Activated T-cell treated with anti-CD3 and anti-CD28 coated beads, Interleukin-2, amount 50 U/mL, for 4 hours (primary cell): ENCODE data around the gene VSIR. TPM values are rescaled to one million over a fixed set of nuclear protein-coding genes. Genes with fewer than 3 reads are reported as not detected.
A peak's percentile ranks its signal among the peaks of the same experiment; 100 is the strongest.

Source experiments
- ATAC-seq, 2 donors: fragments of 200-7000 bp; cut with Tn5 transposase; one replicate each; pipeline ENCODE4 v1.10.0; 2021
- DNase-seq: peaks from one replicate; pipeline ENCODE4 v3.0.0-alpha.2; 2020
- H3K27me3 Mint-ChIP-seq: one replicate; pipeline ENCODE4 v1.8.0; 2021; ENCODE audit warnings: low read depth, mixed read lengths
- H3K36me3 Mint-ChIP-seq: one replicate; pipeline ENCODE4 v1.8.0; 2022; ENCODE audit warnings: mixed read lengths; ENCODE audit not compliant: insufficient read depth
- H3K4me1 Mint-ChIP-seq: one replicate; pipeline ENCODE4 v1.8.0; 2021; ENCODE audit warnings: low read depth, mixed read lengths
- H3K4me3 Mint-ChIP-seq: one replicate; pipeline ENCODE4 v1.8.0; 2021; ENCODE audit warnings: mild to moderate bottlenecking, moderate library complexity, mixed read lengths
- H3K9me3 Mint-ChIP-seq: one replicate; pipeline ENCODE4 v1.8.0; 2021; ENCODE audit warnings: mixed read lengths
- total RNA-seq, 3 donors: library from RNA; stranded (reverse); gene quantifications; one replicate each; pipeline ENCODE4 v1.2.1, GENCODE V29; 2021

The VSIR gene
- total RNA-seq, 3 donors from 2014 or later = 238 to 274 (median 240) TPM

DNA sequence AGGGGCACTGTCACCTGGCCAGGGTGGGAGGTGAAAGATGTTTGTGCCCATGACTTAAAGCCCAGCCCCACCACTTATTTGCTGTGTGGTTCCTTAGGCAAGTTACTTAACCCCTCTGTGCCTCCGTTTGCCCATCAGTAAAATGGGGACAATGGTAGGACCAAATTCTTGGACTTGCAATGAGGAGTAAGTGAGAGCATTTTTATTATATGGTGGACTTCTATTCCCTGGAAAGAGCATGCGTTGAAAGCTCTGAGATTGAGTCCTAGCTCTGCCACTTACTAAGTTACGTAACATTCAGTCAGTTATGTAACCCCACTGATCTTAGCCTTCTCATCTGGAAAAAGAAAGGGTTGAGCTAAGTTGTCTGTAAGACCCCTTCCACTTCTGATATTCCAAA is 18.8 kb downstream of the VSIR start:
- DNase-seq (no peak), ATAC-seq (no peak)
- peaks cover 91% of the 10 kb centered on the region for H3K4me1 Mint-ChIP-seq
- H3K4me3 Mint-ChIP-seq = no peak overlapping the region
- peaks cover 65% of the 10 kb centered on the region for H3K36me3 Mint-ChIP-seq
- no peaks in the 10 kb centered on the region for H3K27me3 Mint-ChIP-seq
- H3K9me3 Mint-ChIP-seq = no peaks in the 10 kb centered on the region

DNA sequence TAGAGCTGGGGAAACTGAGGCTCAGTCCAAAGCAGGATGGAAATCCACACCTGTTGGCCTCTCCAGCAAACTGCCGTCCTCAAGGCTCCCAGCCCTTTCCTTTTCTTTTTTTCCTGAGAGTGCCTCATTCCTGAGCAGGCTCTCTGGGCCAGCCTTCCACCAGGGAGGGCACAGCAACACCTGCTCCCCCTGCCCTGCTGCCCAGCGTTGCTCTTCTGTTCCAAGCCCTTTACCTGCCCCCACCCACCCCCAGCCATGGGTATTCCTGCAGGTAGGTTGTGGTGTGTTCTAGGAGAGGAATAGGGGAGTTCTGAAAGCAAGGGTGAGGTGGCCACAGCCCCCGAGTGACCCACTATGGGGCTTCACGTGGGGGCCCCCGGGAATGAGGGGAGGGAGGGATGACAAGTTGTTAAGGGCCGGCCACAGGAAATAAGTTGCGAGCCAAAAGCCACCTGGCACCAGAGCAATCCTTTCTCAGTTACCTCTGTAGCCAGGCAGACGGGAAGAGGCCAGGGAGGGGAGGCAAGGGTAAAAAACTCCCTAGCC is 19.3 kb downstream of the VSIR start:
- Mint-ChIP-seq H3K4me1 (peaks cover 95% of the 10 kb centered on the region), H3K36me3 (peaks cover 67% of the 10 kb centered on the region), H3K4me3 (no peak overlapping the region), H3K27me3 (no peaks in the 10 kb centered on the region), H3K9me3 (no peaks in the 10 kb centered on the region)
- DNase-seq (no peak), ATAC-seq (no peak)

DNA sequence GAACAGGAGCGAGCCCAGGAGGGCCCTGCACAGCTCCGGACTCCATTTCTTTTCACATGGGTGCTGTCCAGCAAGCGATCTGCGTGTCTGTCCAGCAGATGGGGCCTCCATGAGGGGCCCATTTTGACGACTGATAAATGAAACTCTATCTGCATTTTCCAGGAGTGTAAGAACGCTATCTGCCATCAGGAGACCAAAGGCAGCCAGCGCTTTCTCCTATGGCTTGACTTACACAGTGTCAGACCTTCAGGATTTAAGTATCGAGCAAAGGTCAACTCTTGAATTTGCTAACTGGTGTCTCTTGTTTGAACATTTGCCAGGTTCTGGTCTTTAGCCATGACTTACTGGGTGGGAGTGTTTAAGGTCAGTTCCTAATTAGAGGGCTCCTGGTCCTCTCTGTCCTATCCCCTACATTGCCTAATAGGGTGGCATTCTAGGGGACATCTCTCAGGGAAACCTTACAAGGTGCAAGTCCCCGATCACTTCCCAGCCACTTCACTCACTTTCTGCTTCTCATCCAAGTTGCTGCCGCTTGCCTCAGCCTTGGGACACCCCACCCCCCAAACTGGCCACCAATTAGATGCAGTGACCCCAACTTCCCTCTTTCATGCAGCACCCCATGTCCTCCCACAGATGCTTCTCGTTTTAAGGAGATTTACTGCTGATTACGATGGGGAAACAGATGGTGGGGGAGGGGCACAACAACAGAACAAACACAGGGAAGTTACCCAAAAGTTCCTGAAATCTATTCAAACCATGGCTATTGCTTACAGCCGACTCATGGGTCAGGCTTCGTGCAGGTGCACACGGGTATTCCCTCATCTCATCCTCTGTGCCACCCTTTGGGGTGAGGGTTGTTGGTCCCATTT is 20.0 kb downstream of the VSIR start:
- Mint-ChIP-seq H3K4me3 (no peak overlapping the region), H3K9me3 (no peaks in the 10 kb centered on the region), H3K4me1 (peaks cover 96% of the 10 kb centered on the region), H3K36me3 (peaks cover 69% of the 10 kb centered on the region), H3K27me3 (no peaks in the 10 kb centered on the region)
- ATAC-seq (no peak), DNase-seq (no peak)

DNA sequence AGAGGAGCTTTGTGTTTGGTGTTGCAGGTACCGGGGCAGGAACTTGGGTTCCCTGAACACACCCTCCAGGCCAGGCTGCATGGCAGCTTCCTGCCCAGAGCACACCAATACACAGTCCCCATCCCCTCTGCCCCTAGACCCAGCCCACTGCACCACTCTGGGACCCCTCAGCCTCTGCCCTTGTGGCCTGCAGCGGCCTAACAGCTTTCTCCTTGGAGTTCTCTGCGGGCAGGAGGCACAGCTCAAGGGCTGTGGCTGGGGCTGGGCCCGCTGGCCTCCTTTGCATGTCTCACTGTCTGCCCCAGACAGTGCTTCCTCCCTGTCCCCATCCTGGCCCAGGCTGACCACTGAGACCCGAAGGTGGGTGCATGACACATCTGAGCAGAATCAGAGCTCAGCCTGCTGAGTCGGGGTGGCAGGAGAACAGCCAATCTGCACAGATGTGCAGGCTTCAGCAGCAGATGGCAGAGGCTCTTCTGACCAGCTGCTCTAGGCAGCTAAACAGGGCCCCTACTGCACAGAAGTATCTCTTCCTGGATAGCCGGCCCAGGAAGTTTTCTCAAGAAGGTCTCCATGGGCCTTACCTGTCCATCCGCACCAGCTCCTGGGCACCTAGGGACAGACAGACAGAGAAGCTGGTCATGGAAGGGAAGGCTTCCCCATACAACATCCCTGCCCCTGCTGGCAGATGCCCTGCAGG is 20.8 kb downstream of the VSIR start:
- Mint-ChIP-seq H3K4me1 (peaks cover 96% of the 10 kb centered on the region), H3K4me3 (no peak overlapping the region)
- no peak for DNase-seq

DNA sequence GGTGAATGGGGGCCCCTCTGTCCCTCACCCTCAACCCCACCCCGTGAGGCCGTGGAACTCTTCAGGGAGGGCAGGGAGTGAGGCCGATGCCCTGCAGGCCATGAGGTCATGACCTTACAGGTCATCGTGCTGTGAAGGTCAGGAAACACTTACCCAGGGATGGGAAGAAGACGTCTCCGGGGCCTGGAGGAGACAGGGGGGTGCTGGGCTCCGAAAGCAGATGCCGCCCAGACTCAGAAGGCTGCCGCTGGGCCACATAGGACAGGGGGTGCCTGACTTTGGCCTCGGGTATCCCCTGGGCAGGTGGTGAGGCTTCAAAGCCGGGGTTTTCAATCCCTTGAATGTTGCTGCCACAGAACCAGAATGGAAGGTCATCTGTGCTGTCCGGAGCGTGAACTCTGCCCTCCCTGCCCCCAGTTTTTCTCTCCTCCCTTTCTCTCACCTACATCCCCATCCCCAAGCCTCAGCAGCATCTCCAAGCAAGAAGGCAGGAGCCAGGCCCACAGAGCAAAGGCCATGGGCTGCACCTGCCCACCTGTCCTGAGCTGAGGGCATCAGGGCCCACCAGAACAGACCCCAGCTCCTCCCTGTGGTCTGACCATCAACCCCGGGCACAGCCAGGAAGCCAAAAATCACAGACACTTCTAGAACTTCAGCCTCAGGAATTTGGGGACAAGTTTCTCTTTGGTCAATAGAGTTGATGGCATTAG is 21.6 kb downstream of the VSIR start:
- H3K36me3 Mint-ChIP-seq = peaks cover 60% of the 10 kb centered on the region
- no peaks in the 10 kb centered on the region for H3K9me3 Mint-ChIP-seq
- no peak for ATAC-seq
- no peaks in the 10 kb centered on the region for H3K27me3 Mint-ChIP-seq
- no peak overlapping the region for H3K4me3 Mint-ChIP-seq
- no peak for DNase-seq
- H3K4me1 Mint-ChIP-seq = peaks cover 96% of the 10 kb centered on the region

More for the DNA sequence above, 20.8 kb downstream of the VSIR start:
- no peak for ATAC-seq
- Mint-ChIP-seq H3K9me3 (no peaks in the 10 kb centered on the region), H3K27me3 (no peaks in the 10 kb centered on the region), H3K36me3 (peaks cover 66% of the 10 kb centered on the region)

DNA sequence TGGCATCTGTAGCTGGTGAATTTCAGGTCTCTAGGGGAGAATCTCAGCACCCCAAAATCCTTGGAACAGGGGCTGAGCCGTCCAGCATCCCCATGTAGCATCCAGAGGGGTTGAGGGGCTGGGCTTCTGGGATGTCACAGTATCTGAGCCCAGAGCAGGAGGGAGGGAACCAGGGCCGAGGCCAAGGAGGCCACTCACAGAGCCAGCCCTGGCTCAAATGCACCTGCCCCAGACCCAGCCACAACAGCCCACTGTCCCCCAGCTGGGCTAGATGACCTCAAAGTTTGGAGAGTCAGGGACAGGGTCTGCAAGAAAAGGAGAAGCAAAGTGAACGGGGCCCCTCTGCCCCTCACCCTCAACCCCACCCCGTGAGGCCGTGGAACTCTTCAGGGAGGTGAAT is 22.3 kb downstream of the VSIR start:
- DNase-seq (no peak), ATAC-seq (no peak)
- Mint-ChIP-seq H3K4me1 (peaks cover 96% of the 10 kb centered on the region), H3K4me3 (no peak overlapping the region), H3K36me3 (peaks cover 53% of the 10 kb centered on the region), H3K27me3 (no peaks in the 10 kb centered on the region), H3K9me3 (no peaks in the 10 kb centered on the region)

DNA sequence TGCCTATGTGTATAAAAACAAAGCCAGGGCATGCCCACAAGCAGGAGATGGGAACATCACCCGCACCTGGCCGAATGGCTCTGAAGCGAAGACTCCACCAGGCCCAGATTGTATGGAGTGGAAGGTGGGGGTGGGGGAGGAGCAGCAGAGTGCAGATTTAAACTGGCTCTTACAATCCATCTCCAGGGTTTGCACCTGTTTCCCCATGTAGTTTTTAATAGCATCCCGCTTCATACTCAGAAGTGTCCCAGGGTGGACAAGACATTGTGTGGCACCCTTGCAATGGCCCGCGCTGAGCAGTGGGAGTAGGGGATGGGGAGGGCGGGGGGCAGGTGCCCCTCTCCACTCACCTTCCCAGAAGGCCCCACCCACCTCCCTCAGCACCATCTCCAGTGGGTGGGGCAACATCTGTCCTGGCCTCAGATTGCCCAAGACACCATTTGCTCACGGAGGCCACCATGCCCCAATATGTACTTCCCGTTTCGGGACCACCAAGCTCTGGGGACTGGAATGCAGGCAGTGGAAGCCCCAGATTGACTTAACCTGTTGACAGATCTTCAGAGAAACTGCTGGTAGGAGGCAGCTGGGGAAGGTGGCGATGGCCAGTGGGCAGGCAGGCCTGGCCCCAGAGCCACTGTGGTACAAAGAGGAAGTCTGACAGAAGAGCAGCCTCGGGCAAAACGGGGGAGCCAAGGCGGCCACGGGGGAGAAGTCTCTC is 23.0 kb downstream of the VSIR start:
- H3K4me3 Mint-ChIP-seq = no peak overlapping the region
- H3K36me3 Mint-ChIP-seq = peaks cover 53% of the 10 kb centered on the region

DNA sequence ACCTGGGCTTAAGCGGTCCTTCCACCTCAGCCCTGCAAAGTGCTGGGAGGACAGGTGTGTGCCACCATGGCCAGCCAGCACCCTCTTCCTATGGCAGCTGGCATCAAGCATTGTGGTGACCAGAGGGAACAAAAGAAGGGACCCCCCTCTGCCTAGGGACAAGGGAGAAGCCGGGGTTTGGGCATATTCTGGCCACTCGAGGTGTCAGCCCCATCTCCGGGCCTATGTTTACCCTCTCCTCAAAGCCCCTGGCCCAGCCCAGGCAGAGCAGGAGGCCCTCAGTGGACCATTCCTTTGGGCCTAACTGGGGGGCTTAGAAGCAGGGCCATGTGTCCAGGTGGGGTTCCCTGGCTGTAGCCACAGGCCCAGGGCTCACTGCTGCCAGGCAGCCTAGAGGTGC is 23.9 kb downstream of the VSIR start:
- DNase-seq (no peak), ATAC-seq (no peak)
- H3K9me3 Mint-ChIP-seq = no peaks in the 10 kb centered on the region
- peaks cover 98% of the 10 kb centered on the region for H3K4me1 Mint-ChIP-seq
- H3K4me3 Mint-ChIP-seq = peak overlapping the region; percentile 63
- H3K27me3 Mint-ChIP-seq = no peaks in the 10 kb centered on the region
- H3K36me3 Mint-ChIP-seq = peaks cover 51% of the 10 kb centered on the region

More for the DNA sequence above, 23.0 kb downstream of the VSIR start:
- peaks cover 97% of the 10 kb centered on the region for H3K4me1 Mint-ChIP-seq
- H3K9me3 Mint-ChIP-seq = no peaks in the 10 kb centered on the region
- DNase-seq = no peak
- no peaks in the 10 kb centered on the region for H3K27me3 Mint-ChIP-seq
- no peak for ATAC-seq

DNA sequence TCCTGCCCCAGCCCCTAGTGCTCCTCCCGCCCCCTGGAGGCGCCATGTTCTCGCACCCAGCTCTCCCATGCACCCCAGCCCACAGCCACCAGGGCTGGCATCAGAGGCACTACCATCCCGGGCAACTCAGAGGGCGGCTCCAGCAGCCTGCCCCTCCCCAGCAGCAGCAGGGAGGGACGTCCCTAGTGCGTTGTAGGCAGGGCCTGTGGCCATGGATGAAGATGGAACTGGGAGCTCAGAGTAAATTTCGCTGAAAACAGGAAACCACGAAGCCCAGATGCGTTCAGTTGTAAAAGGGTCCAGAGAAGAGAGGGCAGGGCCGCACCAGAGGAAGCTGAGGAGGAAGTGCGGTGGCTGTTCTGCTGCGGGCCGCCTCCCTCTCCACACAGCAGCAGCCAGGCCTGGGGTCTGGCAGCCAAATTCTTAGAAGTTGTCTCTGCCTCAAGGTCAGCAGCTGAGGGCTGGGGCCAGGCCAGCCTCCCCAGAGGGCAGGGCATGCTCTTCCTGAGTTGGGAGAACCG is 24.6 kb downstream of the VSIR start:
- Mint-ChIP-seq H3K9me3 (no peaks in the 10 kb centered on the region), H3K36me3 (peaks cover 45% of the 10 kb centered on the region), H3K27me3 (no peaks in the 10 kb centered on the region), H3K4me1 (peaks cover 98% of the 10 kb centered on the region), H3K4me3 (peak overlapping the region; percentile 63)
- peak; percentile 55 for DNase-seq
- peak; percentile 64 to 68 for ATAC-seq

DNA sequence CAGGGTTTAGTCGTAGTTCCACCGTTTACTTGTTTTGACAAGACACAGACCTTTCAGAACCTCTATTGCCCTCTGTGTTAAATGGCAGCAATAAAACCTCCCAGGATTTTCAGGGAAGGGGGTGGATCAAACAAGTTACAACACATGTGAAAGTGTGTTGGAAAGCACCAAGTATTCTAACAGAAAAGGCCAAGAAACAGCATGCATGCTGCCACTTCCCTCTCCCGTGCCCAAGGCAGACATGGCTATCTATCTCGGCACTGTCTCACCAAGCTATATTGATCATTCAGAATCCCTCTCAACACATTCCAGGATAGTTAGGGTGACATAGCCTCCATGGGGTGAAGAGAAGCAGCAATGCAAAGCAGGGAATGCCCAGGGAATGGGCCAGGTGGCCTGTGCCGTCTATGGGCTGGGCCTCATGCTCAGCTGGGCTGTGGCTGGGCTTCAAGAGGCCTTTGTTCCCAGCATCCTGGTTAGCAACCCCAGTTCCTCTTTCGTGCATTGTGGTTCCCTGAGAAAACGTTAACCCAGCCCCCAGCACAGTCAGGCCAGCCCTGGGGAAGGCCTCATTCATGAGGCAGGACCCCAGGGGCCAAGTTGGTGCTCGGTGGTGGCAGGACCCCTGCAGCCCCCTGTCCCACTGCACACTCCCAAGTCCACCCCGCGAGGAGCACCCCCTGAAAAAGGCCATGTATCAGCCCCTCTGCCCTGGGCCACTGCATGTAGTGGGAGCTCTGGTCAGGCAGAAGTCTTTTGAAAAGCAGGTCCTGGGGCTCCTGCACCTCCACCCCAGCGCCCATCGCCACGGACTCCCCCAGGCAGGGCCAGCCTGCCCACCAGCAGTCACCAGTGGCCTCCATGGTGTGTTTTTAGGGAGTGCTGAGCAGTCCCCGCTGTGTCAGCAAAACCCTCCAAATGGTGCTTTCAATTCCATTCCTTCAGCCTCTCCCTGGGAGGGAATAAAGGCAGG is 25.5 kb downstream of the VSIR start:
- Mint-ChIP-seq H3K4me1 (peaks cover 98% of the 10 kb centered on the region), H3K36me3 (peaks cover 36% of the 10 kb centered on the region), H3K4me3 (peak overlapping the region; percentile 8), H3K9me3 (no peaks in the 10 kb centered on the region), H3K27me3 (no peaks in the 10 kb centered on the region)
- ATAC-seq (peak in 1 of 2 donors; percentile 8), DNase-seq (no peak)

DNA sequence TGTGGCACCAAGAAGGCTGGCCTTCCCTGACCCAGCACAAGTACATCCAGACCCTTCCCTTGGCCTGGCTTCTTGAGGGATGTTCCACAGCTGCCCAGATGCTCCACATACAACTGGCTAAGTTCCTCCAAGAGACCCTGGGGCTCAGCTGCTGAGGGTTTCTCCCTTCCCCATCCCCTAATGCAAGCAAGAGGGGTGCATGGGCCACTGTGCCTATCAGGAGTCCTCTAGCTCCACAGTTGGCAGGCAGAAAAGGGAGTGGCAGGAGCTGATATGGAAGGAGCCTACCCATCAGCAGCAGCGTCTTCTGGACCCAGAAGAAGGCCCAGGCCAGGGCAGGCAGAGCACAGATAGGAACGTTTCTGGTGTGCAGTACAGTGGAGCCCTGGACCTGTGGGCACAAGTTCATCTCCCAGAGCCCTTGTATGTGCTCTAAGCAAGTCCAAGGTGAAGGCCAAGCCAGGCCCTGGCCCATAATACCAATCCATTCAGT is 26.2 kb downstream of the VSIR start:
- ATAC-seq = no peak
- Mint-ChIP-seq H3K9me3 (no peaks in the 10 kb centered on the region), H3K4me1 (peaks cover 98% of the 10 kb centered on the region), H3K36me3 (peaks cover 34% of the 10 kb centered on the region), H3K27me3 (no peaks in the 10 kb centered on the region), H3K4me3 (no peak overlapping the region)
- DNase-seq = no peak

DNA sequence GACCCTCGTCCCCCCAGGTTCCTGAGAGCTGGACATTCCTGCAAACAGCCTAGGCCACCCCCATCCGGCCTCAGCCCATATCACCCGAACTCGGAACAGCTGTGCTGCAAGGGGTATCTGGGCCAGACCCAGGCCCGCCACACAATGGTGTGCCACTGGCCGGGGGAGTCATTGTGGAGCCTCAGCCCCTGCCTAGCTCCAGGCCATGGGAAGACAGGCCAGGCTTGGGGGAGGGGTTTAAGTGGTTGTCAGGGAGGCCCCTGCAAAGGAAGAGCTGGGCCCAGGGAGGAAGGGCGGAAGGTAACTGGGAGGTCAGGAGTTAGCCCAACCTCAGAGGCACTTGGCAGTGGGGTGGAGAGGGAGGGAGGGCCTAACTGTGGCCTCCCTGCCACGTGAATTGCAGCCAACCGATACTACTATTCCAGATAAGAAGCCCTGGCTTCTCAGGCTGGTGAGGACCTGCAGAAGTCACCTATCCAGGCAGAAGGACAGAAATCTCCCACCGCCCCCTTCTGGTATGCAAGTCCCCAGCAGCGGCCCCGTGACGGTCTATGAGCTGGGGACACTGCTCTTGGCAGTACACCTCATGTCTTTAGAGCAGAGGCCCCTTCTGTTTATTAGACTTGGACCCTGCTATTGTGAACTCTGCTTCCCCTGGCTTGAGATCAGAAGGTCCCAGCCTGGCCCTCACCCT is 26.8 kb downstream of the VSIR start:
- no peaks in the 10 kb centered on the region for H3K9me3 Mint-ChIP-seq
- H3K4me1 Mint-ChIP-seq = peaks cover 98% of the 10 kb centered on the region
- H3K27me3 Mint-ChIP-seq = no peaks in the 10 kb centered on the region
- no peak for ATAC-seq
- DNase-seq = no peak
- no peak overlapping the region for H3K4me3 Mint-ChIP-seq
- H3K36me3 Mint-ChIP-seq = peaks cover 28% of the 10 kb centered on the region
